ENCODE measurements around the gene ITIH1. TPM values are rescaled to one million over a fixed set of nuclear protein-coding genes. Genes with fewer than 3 reads are reported as not detected.

The ITIH1 gene
- polyA plus RNA-seq, 1 experiment, result not detected

GRCh38 chr3:52791928-52792327 is 14.5 kb downstream of the ITIH1 start:
- POLR2A ChIA-PET, result no interaction called here
- Histone ChIP-seq H3K4me3 (ENCODE audit: low read depth, low read length) (no peak overlapping the region), H3K27me3 (ENCODE audit: control insufficient read depth, insufficient read depth, low read length) (peaks cover 5% of the 10 kb centered on the region), H3K36me3 (ENCODE audit: control insufficient read depth, insufficient read depth, low read length) (no peaks in the 10 kb centered on the region)
- TF ChIP-seq CTCF (IDR thresholded peaks at IDR 0.05; ENCODE audit: insufficient read depth, low read depth, low read length), result no peak
- CTCF ChIA-PET, result interaction anchor here (1.0 to 1.3 kb wide), 2 partner anchors 13 to 29 kb away, joined by 3 to 4 read pairs; no protein-coding TSS in a partner anchor
- no peak for DNase-seq (ENCODE audit: low read depth)

- no peak for DNase-seq (ENCODE audit: low read depth)
- no peak overlapping the region for H3K4me3 ChIP-seq (ENCODE audit: low read depth, low read length)
- peaks cover 5% of the 10 kb centered on the region for H3K27me3 ChIP-seq (ENCODE audit: control insufficient read depth, insufficient read depth, low read length)
- ChIA-PET CTCF (interaction anchor here (1.0 to 1.4 kb wide), 3 partner anchors 9 to 29 kb away, joined by 3 to 4 read pairs (median 3); no protein-coding TSS in a partner anchor), POLR2A (no interaction called here)
- TF ChIP-seq CTCF (IDR thresholded peaks at IDR 0.05; ENCODE audit: insufficient read depth, low read depth, low read length), result no peak
- H3K36me3 ChIP-seq (ENCODE audit: control insufficient read depth, insufficient read depth, low read length), result no peaks in the 10 kb centered on the region
Measured at GRCh38 chr3:52792413-52792812, 15.0 kb downstream of the ITIH1 start.

GRCh38 chr3:52792961-52793695 is 15.7 kb downstream of the ITIH1 start:
- no peak for DNase-seq (ENCODE audit: low read depth)
- no peak overlapping the region for H3K4me3 ChIP-seq (ENCODE audit: low read depth, low read length)
- no peak for TF ChIP-seq CTCF (IDR thresholded peaks at IDR 0.05; ENCODE audit: insufficient read depth, low read depth, low read length)
- no peaks in the 10 kb centered on the region for H3K36me3 ChIP-seq (ENCODE audit: control insufficient read depth, insufficient read depth, low read length)
- POLR2A ChIA-PET, result no interaction called here
- peaks cover 5% of the 10 kb centered on the region for H3K27me3 ChIP-seq (ENCODE audit: control insufficient read depth, insufficient read depth, low read length)
- CTCF ChIA-PET, result interaction anchor here (0.8 to 1.4 kb wide), 3 partner anchors 8 to 28 kb away, joined by 3 read pairs; no protein-coding TSS in a partner anchor

- Histone ChIP-seq H3K27me3 (ENCODE audit: control insufficient read depth, insufficient read depth, low read length) (peaks cover 5% of the 10 kb centered on the region), H3K4me3 (ENCODE audit: low read depth, low read length) (no peak overlapping the region), H3K36me3 (ENCODE audit: control insufficient read depth, insufficient read depth, low read length) (no peaks in the 10 kb centered on the region)
- CTCF ChIA-PET, result interaction anchor here (0.6 to 1.4 kb wide), 4 partner anchors 9 to 737 kb away, joined by 3 read pairs; no protein-coding TSS in a partner anchor
- TF ChIP-seq CTCF (IDR thresholded peaks at IDR 0.05; ENCODE audit: insufficient read depth, low read depth, low read length), result no peak
- POLR2A ChIA-PET, result no interaction called here
- DNase-seq (ENCODE audit: low read depth), result no peak
Measured at GRCh38 chr3:52793702-52794611, 16.6 kb downstream of the ITIH1 start.

GRCh38 chr3:52794612-52795099 is 17.3 kb downstream of the ITIH1 start, which contains the start of gene ITIH3:
TSS of gene ITIH3 (plus strand) at chr3:52794796. CDS start at chr3:52794804, 8 bp downstream.
- Histone ChIP-seq H3K36me3 (ENCODE audit: control insufficient read depth, insufficient read depth, low read length) (no peaks in the 10 kb centered on the region), H3K27me3 (ENCODE audit: control insufficient read depth, insufficient read depth, low read length) (peaks cover 5% of the 10 kb centered on the region), H3K4me3 (ENCODE audit: low read depth, low read length) (no peak within 1 kb of the TSS)
- CTCF ChIA-PET, result interaction anchor here (0.6 kb wide), 1 partner anchor 737 kb away, joined by 3 read pairs; no protein-coding TSS in a partner anchor
- TF ChIP-seq CTCF (IDR thresholded peaks at IDR 0.05; ENCODE audit: insufficient read depth, low read depth, low read length), result no peak
- DNase-seq (ENCODE audit: low read depth), result no peak
- POLR2A ChIA-PET, result no interaction called here
